ENCODE results near the gene LGALSL.

- TF ChIP-seq CTCF (IDR thresholded peaks at IDR 0.05) (no peak), POLR2A (IDR thresholded peaks at IDR 0.05) (no peak)
Measured at GRCh38 chr2:64500549-64500948, 46.6 kb downstream of the LGALSL start.
